Mucosa of gallbladder (tissue), 1 donor: ENCODE measurements around the gene SRGAP3. TPM values are rescaled to one million over a fixed set of nuclear protein-coding genes. Genes with fewer than 3 reads are reported as not detected.

Experiments
- DNase-seq: peaks from one replicate; pipeline ENCODE4 v3.0.0-alpha.2; 2020; ENCODE audit warnings: low spot score
- total RNA-seq: library from RNA; stranded (reverse); gene quantifications from one replicate; pipeline ENCODE4 v1.2.1, GENCODE V29; 2021
- donor health status: DM: no; HTN: no; CAD: no.

SRGAP3 gene
- total RNA-seq, 1 donor from 2014 or later = 7.8 TPM

DNA sequence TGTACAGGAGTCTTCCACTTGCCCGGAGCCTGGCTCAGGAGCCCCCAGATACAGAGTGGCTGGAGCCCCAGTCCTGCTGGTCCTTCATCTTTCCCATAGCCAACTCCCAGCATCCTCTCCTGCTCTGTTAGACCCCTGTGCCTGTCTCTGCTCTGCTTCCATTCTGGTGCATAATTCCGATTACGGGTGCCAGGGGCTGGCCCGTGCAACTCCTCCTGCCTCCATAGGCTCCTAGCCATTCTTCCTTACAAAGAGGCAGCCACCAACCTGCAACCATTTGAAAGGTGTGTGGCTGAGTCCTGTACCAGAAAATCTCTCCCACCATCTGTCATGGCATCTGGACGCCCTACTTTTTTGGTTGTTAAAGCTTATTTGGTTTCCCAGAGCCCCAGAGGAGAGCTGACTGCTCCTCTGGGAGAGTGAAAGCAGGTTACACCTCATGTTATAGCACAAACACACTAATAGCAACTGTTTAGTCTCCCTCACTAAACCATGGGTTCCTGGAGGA is 281.0 kb downstream of the SRGAP3 start:
- DNase-seq = no peak

DNA sequence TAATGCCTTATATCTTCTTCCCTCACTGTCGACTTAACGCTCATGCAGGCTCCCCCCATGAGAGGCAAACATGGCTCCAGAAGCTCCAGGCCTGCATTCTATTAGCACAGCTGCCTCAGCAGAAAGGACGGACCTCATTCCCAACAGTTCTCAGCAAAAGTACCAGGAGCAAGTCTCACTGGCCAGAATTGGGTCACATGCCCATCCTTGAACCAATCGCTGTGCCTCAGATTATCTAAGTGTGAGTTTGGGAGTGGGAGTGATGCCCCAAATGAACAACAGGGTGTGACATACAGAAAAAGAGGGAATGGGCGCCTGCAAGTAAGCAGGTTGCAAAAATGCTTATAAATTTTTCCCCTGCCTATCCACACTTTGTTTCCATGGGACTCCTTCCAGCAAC is 281.9 kb downstream of the SRGAP3 start:
- DNase-seq = no peak

DNA sequence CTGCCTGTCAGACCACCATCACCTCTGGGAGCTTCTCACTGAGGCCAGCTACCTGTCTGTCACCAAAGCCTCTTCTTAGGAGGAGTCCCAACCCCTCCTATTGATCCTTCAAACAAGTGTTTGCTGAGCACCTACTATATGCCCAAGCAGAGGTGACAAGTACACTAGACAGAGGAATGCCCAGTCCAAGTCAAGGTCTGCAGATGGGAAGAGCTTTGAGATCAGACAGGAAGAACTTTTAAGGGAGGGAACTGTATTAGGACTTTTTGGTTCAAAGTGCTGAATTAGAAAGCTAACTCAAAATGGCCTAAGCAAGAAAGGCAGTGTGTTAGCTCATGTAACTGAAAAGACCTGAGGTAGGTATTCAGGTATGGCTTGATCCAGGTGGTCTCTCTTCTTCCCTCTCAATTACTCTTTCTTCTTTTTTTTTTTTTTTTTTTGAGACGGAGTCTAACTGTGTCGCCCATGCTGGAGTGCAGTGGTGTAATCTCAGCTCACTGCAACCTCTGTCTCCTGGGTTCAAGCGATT is 282.6 kb downstream of the SRGAP3 start:
- DNase-seq = no peak

DNA sequence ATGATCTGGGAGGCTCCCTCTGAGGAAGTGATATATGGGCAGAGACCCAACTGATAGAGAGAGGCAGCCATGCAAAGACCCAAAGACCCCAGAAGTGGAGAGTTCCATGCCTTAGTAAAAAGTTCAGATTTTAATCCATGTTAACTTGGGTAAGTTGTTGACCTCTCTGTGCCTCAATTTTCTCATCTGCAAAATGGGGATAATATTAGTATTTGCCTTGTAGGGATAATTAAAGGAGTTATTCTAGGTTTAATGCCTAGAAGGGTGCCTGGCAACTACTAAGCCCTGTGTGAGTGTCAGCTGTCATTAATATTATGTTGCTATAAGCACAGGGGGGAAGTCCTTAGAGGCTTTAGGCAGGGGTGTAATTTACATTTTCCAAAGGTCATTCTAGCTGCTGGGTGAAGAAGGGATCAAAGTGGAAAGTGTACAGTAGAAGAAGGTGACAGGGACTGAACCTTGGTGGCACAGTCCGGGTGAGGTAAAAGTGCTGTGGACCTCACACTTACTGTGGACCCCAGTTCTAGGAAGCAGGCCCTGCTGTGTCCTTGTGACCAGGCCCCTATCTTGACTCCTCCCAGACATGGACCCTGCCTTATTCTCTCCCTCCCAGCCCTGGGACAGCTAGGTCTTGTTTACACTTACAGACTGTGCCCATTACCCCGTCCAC is 283.2 kb downstream of the SRGAP3 start:
- DNase-seq = no peak

DNA sequence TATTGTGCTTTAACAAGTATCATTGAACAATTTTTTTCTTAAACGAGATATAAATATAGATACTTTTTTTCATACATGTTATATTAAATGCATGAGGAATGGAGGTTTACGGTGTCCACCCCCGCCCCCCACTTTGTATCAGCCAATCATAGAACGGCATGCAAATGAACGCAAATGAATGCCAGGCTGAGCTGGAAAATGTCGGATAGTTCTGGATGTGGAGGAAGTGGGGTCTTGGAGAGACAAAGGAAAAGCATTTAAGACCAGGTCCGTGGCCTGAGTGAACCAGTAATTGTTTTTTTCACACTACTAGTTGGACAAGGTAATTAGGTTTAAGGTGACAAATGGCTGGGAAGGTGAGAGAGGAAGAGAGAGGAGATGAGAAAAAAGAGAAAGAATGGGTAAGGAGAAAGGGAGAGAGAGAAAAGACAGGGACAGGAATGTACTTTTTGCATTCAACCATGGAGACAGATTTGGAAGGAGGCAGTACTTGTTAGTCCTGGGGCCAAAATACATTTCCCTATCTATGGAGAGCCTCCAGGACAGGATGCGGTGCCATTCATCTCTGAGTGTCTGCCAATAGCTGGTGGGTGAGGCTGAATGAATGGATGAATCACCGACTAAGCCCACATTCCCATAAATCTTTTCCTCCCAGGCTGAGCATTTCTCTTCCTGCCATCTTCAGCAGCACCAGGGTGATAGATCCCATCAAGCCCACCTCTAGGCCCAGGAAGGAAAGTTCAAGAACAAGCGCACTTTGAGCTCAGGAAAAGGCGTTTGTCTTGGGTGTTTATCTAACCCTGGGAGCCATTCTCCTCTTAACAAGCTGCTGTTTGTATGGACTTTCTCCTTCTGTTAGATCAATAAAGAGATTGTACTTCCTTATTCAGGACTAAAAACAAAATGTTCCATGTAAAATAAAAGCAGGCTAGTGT is 284.7 kb downstream of the SRGAP3 start:
- DNase-seq = peak; percentile 64

DNA sequence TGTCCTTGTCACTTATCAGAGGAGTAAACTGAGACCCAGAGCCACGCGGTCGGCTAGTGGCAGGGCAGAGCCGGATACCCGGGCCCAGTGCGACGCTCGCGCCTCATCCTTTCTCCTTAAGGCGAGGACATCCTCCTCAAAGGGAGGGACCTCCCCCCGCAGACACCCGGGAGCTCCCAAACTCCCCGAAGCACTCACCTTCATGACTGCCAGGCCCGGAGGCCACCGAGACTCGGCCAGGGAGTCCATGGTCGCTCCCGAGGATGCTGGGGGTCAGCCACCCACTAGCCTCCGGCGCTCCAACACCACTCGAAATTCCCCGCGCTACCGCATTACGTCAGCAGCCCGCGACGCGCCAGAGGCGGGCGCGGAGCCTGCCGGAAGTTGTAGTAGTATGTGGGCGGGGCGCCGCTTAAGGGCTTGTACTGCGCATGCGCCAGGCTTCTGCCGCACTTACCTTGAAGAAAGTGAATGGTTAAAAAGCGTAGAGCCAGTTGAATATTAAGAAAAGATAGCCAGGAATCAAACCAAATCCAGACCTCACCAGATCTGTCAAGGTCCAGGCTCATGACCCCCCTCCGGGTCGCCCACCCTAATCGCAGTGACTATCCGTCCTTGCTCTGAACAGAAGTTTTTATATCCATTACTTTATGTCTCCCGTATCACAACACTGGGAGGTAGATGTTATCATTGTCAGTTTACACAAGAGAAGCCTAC is 286.2 kb downstream of the SRGAP3 start, which contains the start of gene RAD18:
TSS of gene RAD18 (minus strand) at position 336 of the 717 bp plus-strand sequence. CDS start at position 249, 87 bp downstream.
- DNase-seq = peak; percentile 92

DNA sequence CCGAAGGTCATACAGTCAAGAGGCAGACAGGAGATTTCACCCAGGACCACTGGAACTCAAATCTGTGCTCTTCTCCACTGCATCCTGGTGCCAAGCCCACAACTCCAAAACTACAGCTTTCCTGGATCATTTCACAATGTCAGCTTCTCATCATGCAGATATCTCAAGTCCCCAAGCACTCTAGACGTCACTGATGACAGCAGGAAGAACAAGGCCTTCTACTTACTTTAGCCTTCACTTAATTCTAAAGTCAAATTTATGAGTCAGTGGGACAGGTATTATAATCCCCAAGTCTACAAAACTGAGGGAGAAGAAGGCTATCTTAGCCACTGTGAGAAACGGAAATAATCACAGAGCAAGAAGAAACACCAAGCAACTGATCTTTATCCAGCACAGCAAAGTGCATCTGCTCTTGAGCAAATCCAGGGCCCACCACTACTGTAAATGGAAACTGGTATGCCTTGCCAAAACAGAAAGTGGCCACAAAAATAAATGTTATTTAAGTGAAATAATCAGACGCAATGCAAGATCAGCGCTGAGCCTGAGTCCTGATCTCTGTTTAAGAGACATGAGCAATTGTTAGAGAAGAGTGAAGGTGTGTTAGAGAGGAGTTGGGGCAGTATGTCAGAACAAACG is 287.1 kb downstream of the SRGAP3 start:
- DNase-seq = no peak

DNA sequence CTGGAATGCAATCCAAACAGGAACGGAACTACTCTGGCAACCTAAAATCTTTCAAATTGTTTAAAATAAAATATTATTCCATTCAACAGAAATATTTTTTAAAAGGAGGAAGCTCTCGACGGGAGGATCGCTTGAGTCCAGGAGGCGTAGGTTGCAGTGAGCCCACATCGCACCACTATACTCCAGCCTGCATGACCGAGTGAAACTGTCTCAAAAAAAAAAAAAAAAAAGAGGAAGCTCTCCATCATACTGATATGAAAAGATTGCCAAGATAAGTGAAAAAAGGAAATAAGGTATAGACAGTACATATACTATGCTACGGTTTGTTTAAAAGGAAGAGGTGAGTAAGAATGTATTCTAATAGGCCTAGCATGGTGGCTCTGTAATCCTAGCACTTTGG is 289.8 kb downstream of the SRGAP3 start:
- no peak for DNase-seq

DNA sequence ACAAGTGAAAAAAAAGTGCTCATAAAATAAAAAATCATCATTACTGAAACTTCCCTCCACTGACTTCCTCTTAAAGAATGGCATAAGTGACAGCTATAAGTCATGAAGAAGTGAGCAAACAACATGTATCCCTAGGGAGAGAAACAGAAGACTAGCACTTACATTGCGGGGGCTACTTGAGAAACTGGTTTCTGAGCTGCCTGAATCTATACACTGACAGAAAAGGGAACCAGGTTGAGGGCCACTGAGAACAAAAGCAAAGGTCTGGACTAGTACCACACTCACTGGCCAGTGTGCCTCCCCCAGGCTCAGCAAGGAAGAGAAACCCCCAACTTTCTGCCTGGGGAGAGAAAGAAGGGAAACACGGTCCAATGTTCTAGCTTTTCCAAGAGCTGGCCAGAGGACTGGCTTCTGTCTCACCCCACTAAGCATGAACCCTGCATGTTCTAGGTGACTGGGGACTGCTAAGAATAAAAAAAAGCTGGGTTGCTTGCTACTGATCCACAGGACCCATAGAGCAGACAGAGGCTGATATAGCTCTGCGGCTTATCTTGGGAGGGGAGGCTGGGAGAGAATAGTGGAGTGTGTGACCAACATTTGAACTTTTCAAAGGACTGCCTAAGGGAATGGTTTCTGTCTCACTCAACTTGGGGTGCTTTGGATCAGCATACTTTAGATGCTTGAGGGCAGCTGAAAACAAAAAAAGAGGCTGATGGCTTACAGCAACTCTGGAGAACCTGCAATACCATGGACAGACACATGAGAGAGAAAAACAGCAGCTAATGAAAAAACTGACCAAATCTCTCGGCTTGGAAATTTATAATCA is 294.3 kb downstream of the SRGAP3 start:
- no peak for DNase-seq

DNA sequence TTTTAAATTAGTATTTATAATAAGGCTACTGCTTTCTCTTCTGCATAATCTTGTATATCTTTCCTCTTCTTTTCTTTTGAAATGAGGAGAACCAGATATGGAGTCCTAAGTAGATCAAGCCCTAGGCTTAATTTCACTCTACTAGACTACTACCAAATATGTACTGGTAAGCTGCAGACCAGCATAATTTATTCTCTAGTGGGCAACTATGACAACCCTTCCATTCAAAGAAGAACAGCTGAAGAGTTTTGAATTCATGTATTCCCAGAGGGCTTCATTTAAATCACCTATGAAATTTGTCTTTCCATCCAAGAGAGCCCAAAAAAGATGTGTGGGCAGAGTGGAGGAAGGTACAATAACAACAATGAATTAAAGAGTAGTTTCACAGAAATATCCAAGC is 296.1 kb downstream of the SRGAP3 start:
- DNase-seq = no peak

DNA sequence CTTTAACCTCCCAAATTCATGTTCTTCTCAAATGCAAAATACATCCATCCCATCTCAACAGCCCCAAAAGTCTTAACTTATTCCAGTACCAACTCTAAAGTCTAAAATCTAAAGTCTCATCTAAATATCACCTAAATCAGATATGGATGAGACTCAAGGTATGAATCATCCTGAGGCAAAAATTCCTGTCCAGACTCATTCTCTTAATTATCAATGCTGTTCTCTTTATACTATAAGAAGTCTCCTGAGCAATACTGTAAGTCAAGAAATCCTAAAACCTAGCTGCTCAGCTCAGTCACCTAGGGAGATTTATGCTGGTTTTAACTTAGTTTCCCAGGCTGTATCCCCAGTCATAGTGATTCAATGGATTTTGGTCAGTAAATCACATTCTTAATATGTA is 297.3 kb downstream of the SRGAP3 start:
- DNase-seq = no peak

DNA sequence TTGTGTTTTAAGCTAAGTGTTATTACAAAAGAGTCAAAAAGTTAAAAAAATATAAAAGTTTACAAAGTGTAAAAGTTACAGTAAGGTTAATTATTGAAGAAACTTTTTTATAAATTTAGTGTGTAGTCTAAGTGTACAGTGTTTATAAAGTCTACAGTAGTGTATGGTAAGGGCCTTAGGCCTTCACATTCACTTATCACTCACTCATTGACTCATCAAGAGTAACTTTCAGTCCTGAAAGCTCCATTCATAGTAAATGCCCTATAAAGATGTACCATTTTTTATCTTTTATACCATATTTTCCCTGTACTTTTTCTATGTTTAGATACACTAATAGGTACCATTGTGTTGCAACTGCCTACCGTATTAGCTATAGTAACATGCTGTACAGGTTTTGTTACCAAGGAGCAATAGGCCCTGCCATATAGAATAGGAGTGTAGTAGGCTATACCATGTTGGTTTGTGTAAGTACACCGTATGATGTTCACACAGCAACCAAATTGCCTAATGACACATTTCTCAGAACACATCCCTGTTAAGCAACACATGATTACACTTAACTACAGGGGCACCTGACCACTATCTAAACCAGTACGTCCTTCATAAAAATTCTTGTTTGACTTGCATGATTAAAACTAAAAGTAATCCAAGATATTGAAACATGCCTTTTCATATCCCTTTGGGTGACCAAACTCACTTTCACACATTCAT is 303.4 kb downstream of the SRGAP3 start:
- no peak for DNase-seq

DNA sequence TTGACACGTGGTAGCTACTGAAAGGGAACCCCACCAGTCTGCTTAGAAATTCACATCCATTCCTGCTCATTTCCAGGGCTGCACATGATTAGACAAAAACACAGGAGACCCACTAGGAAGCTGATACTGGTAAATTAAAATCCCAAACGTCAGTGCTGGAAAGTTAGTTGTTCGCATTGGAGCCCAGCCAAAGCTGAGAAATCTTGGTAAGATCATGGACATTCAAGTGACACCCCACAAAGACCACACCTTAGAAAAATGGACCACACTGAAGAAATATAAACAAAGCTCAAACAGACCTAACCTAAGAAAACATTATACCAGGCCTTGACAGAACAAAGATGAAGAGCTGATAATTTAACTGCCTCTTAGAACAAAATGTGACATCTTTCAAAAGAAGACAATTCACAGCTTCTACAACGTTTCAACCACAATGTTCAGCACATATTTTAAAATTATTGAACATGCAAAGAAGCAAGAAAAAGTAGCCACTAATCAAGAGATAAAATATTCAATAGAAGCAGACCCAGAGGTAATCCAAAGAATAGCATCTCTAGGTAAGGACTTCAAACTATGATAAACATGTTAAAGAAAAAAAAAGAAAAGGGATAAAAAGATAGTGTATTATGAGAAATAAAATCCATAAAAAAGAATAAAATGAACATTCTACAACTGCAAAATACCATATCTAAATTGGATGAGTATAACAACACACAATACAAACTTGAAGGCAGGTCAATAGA is 306.5 kb downstream of the SRGAP3 start:
- no peak for DNase-seq

DNA sequence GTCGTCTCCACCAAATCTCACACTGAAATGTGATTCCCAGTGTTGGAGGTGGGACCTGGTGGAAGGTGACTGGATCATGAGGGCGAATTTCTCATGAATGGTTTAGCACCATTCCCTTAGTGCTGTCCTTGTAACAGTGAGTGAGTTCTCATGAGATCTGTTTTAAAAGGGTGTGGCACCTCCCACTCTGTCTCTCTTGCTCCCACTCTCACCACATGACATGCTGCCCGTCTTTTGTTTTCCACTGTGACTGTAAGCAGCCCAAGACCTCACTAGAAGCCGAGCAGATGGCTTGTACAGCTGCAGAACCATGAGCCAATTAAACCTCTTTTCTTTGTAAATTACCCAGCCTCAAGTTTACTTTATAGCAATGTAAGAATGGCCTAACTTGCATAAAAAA is 307.3 kb downstream of the SRGAP3 start:
- DNase-seq = no peak

DNA sequence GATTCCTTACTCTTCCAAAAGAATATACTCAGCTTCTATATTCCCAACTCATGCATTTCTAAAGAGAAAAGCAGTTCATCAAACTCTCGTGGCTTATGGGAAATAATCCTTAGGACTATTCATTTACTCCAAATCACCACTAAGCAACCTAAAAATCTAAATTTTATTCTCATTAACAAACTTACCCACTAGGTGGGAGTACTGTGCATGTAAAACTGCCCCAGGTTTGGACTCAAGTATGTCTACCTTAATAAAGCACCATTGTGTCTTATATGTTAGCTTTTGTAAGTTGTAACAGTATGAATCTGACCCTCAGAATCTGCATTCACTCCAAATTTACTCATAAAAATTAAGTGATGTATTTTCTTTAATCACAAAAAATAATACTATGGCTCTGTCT is 311.4 kb downstream of the SRGAP3 start:
- no peak for DNase-seq

DNA sequence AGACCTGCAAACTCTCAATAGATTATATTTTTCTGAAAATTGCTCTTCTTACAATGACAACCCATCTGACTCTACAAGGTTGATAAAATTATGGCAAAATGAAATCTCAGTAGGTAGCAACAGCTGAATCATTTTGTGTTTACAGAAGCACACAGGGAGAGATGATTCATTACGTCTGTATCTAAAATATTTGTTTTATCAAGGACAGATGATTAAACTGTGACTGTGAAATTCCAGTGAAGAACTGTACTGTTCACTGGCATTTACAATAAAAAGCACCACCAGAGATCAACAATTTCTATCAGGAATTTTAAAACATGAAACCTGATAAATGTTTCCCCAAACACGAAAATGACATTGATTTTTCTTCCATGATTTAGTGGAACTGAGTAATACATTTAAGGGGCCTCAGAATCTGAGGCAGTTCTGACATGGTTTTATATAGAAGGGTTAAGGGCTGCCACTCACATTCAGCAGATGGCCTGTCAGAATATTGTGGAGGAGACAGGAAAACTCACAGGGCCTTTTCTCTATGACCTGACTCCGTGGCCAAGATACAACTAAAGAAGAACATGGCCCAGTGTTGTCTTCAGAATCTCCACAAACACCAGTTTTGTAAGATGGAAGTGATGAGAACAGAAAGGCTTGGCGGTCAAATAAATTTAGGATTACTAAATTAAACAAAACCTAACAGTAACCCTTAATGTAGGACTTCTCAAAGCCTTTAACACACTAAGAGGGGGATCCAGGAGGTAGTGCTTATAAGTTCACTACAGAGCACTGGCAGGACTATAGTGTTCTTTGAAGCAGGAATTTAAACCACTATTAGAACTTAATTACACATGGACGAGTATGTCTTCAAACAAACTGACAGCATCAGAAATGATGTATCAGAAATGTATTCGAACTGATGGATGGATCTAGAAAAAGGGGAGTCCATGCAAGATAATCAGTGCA is 312.1 kb downstream of the SRGAP3 start:
- DNase-seq = no peak

DNA sequence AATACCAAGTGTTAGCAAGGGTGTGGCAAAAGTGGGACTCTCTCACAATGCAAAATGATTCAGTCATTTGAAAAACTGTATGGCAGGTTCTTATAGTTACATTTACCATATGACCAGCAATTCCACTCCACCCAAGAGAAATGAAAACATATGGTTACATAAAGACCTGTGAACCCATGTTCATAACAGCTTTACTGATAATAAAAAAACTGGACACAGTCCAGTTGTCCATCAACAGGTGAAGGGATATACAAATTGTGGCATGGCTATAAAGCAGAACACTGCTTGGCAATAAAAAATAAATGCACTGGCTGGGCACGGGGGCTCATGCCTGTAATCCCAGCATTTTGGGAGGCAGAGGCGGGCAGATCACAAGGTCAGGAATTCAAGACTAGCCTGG is 316.9 kb downstream of the SRGAP3 start:
- no peak for DNase-seq

DNA sequence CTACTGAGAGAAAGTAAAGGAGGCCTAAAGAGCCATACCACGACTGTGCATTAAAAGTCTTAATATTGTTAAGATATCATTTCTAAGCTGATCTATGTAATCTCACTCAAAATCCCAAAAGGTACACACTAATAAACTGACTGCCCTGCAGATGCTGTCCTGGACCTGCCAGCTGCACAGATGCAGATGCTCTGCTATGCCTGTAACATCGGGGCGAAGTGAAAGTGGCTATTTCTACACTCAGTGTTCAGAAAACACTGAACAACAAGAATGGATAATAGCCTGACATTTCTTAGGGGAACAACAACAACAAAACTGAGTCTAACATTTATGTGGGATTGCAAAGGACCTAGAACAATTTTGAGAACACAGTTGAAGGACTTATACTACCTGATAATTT is 318.1 kb downstream of the SRGAP3 start:
- no peak for DNase-seq
